H9 (cell line): ENCODE data around the gene SIGLEC11. TPM values are rescaled to one million over a fixed set of nuclear protein-coding genes. Genes with fewer than 3 reads are reported as not detected.

Source experiments
- DNase-seq: peaks from one replicate; pipeline ENCODE4 v3.0.0-alpha.2; 2017
- H2AFZ ChIP-seq: one replicate; pipeline ENCODE4 v1.6.1; 2013; ENCODE audit warnings: mild to moderate bottlenecking, low read length, control low read depth, moderate library complexity
- H2AK5ac ChIP-seq: 2 replicates; pipeline ENCODE4 v1.6.1; 2013; ENCODE audit warnings: low read length, control low read depth, mixed read lengths; ENCODE audit not compliant: insufficient read length
- H2BK120ac ChIP-seq: one replicate; pipeline ENCODE4 v1.6.1; 2013; ENCODE audit warnings: low read depth, mild to moderate bottlenecking, low read length, control low read depth, inconsistent platforms; ENCODE audit not compliant: poor library complexity, severe bottlenecking
- H2BK12ac ChIP-seq: 2 replicates; pipeline ENCODE4 v1.6.1; 2013; ENCODE audit warnings: low read length, control low read depth, mixed read lengths, low read depth; ENCODE audit not compliant: insufficient read length
- H2BK15ac ChIP-seq: 2 replicates; pipeline ENCODE4 v1.6.1; 2013; ENCODE audit warnings: low read depth, low read length, control low read depth
- H2BK20ac ChIP-seq: one replicate; pipeline ENCODE4 v1.6.1; 2013; ENCODE audit warnings: low read depth, mild to moderate bottlenecking, low read length, control low read depth, inconsistent platforms; ENCODE audit not compliant: poor library complexity, severe bottlenecking
- H2BK5ac ChIP-seq: 2 replicates; pipeline ENCODE4 v1.6.1; 2013; ENCODE audit warnings: low read length, control low read depth, mixed read lengths; ENCODE audit not compliant: insufficient read length
- H3K14ac ChIP-seq: 2 replicates; pipeline ENCODE4 v1.6.1; 2013; ENCODE audit warnings: low read length, control low read depth; ENCODE audit not compliant: insufficient read depth
- H3K18ac ChIP-seq: 2 replicates; pipeline ENCODE4 v1.6.1; 2013; ENCODE audit warnings: low read depth, mild to moderate bottlenecking, mixed read lengths, low read length, control low read depth; ENCODE audit not compliant: insufficient read length
- H3K23ac ChIP-seq: 2 replicates; pipeline ENCODE4 v1.6.1; 2013; ENCODE audit warnings: low read length, control low read depth, mixed read lengths, low read depth; ENCODE audit not compliant: insufficient read length
- H3K23me2 ChIP-seq: 2 replicates; pipeline ENCODE4 v1.6.1; 2013; ENCODE audit warnings: low read depth, mild to moderate bottlenecking, mixed read lengths, low read length, control low read depth; ENCODE audit not compliant: insufficient read length, poor library complexity, severe bottlenecking
- H3K27ac ChIP-seq: 2 replicates; pipeline ENCODE4 v1.5.1; 2013; ENCODE audit warnings: low read length, control low read depth, mixed read lengths, low read depth; ENCODE audit not compliant: insufficient read length
- H3K27me3 ChIP-seq: 2 replicates; pipeline ENCODE4 v1.6.1; 2013; ENCODE audit warnings: low read length, control low read depth, inconsistent platforms; ENCODE audit not compliant: insufficient read depth
- H3K4ac ChIP-seq: 2 replicates; pipeline ENCODE4 v1.6.1; 2013; ENCODE audit warnings: low read depth, mild to moderate bottlenecking, control low read depth, inconsistent platforms, low read length, moderate library complexity
- H3K4me1 ChIP-seq: 2 replicates; pipeline ENCODE4 v1.6.1; 2013; ENCODE audit warnings: low read length, control low read depth, inconsistent platforms; ENCODE audit not compliant: insufficient read depth
- H3K4me2 ChIP-seq: 2 replicates; pipeline ENCODE4 v1.6.1; 2013; ENCODE audit warnings: low read length, control low read depth, mixed read lengths; ENCODE audit not compliant: insufficient read length, insufficient read depth
- H3K56ac ChIP-seq: 2 replicates; pipeline ENCODE4 v1.6.1; 2013; ENCODE audit warnings: low read depth, mild to moderate bottlenecking, mixed read lengths, low read length, control low read depth; ENCODE audit not compliant: insufficient read length
- H3K79me1 ChIP-seq: 2 replicates; pipeline ENCODE4 v1.6.1; 2013; ENCODE audit warnings: low read depth, mild to moderate bottlenecking, moderate library complexity, low read length, control low read depth, inconsistent platforms; ENCODE audit not compliant: insufficient read depth, poor library complexity, severe bottlenecking
- H3K79me2 ChIP-seq: 2 replicates; pipeline ENCODE4 v1.6.1; 2013; ENCODE audit warnings: low read length, control low read depth, inconsistent platforms; ENCODE audit not compliant: insufficient read depth
- H3K9ac ChIP-seq: 2 replicates; pipeline ENCODE4 v1.6.1; 2013; ENCODE audit warnings: low read length, control low read depth, mixed read lengths; ENCODE audit not compliant: insufficient read length; ENCODE audit errors: extremely low read depth
- H3K9me3 ChIP-seq: one replicate; pipeline ENCODE4 v1.6.1; 2013; ENCODE audit warnings: low read depth, low read length, inconsistent platforms; ENCODE audit not compliant: control insufficient read depth
- H3T11ph ChIP-seq: one replicate; pipeline ENCODE4 v1.6.1; 2013; ENCODE audit warnings: mild to moderate bottlenecking, low read length, control low read depth, inconsistent platforms
- H4K20me1 ChIP-seq: one replicate; pipeline ENCODE4 v1.6.1; 2013; ENCODE audit not compliant: control insufficient read depth, insufficient read length, insufficient read depth
- H4K5ac ChIP-seq: 2 replicates; pipeline ENCODE4 v1.6.1; 2013; ENCODE audit warnings: low read depth, mild to moderate bottlenecking, mixed read lengths, low read length, control low read depth; ENCODE audit not compliant: insufficient read length
- H4K8ac ChIP-seq: replicated peaks from 2 replicates; pipeline ENCODE4 v1.6.1; 2013; ENCODE audit warnings: low read length, control low read depth, mixed read lengths, low read depth; ENCODE audit not compliant: insufficient read length
- H4K91ac ChIP-seq: 2 replicates; pipeline ENCODE4 v1.6.1; 2013; ENCODE audit warnings: low read depth, mild to moderate bottlenecking, moderate library complexity, mixed read lengths, low read length, control low read depth; ENCODE audit not compliant: insufficient read length
- H3K27ac Mint-ChIP-seq, 3 experiments: 2 replicates in 2 of 3; 3 replicates in 1 of 3; pipeline ENCODE4 v1.8.0; 2020 to 2021; ENCODE audit warnings: mixed read lengths in 3 of 3, mild to moderate bottlenecking in 1 of 3, moderate library complexity in 1 of 3
- H3K27me3 Mint-ChIP-seq: 2 replicates; pipeline ENCODE4 v1.8.0; 2021; ENCODE audit warnings: low read depth, mild to moderate bottlenecking, moderate library complexity, mixed read lengths
- H3K36me3 Mint-ChIP-seq, 3 experiments: 2 replicates in 2 of 3; 3 replicates in 1 of 3; pipeline ENCODE4 v1.8.0; 2020 to 2021; ENCODE audit warnings: low read depth in 3 of 3, mixed read lengths in 3 of 3; ENCODE audit not compliant: insufficient read depth in 1 of 3
- H3K4me1 Mint-ChIP-seq, 2 experiments: 2 replicates each; pipeline ENCODE4 v1.8.0; 2020; ENCODE audit warnings: mixed read lengths in 2 of 2
- H3K4me3 Mint-ChIP-seq, 2 experiments: 2 replicates in 1 of 2; 3 replicates in 1 of 2; pipeline ENCODE4 v1.8.0; 2020 to 2021; ENCODE audit warnings: mild to moderate bottlenecking in 2 of 2, mixed read lengths in 2 of 2, moderate library complexity in 1 of 2
- H3K9me3 Mint-ChIP-seq, 2 experiments: 2 replicates in 1 of 2; 3 replicates in 1 of 2; pipeline ENCODE4 v1.8.0; 2020; ENCODE audit warnings: mild to moderate bottlenecking in 2 of 2, mixed read lengths in 2 of 2, moderate library complexity in 1 of 2
- CTCF ChIP-seq: fragments of 200-600 bp; sonication (generic); conservative IDR thresholded peaks from 3 replicates; pipeline ENCODE4 v1.8.0; 2021; ENCODE audit warnings: antibody characterized with exemption, mild to moderate bottlenecking
- WGBS: extraction: QIAGEN DNeasy Blood & Tissue Kit; methylation state at CpG from one replicate; pipeline ENCODE4 v1.1.7; 2013; ENCODE audit warnings: missing lambda C conversion rate, low lambda C conversion rate, mixed read lengths; ENCODE audit not compliant: insufficient read length; ENCODE audit errors: extremely low coverage; 5-methylcytosine and 5-hydroxymethylcytosine counted together
- total RNA-seq: library from RNA; stranded (reverse); gene quantifications from 2 replicates; pipeline ENCODE4 v1.2.1, GENCODE V29; 2021

The SIGLEC11 gene
- total RNA-seq, 1 experiment from 2014 or later, result not detected

GRCh38 chr19:49950956-49951526 lies 9.9 kb downstream of the SIGLEC11 start:
- H3K9me3 Mint-ChIP-seq, result no peaks in the 10 kb centered on the region; a peak in 3 of 5 replicates
- no peak for DNase-seq
- Histone ChIP-seq H3K27me3 (no peaks in the 10 kb centered on the region), H3K23ac (no peak overlapping the region), H4K5ac (no peak overlapping the region), H3T11ph (no peak overlapping the region), H2BK120ac (no peak overlapping the region), H3K14ac (no peak overlapping the region), H3K9ac (no peak overlapping the region), H3K18ac (no peak overlapping the region), H3K4ac (no peak overlapping the region), H2BK20ac (no peak overlapping the region), H2BK5ac (no peak overlapping the region), H2AFZ (no peak overlapping the region), H4K91ac (no peak overlapping the region), H3K79me1 (no peaks in the 10 kb centered on the region), H3K79me2 (no peaks in the 10 kb centered on the region), H3K56ac (no peak overlapping the region), H4K8ac (no peak overlapping the region), H3K23me2 (no peaks in the 10 kb centered on the region), H2AK5ac (no peak overlapping the region), H3K4me2 (no peak overlapping the region), H2BK15ac (no peak overlapping the region), H3K27ac (no peak overlapping the region), H3K9me3 (no peaks in the 10 kb centered on the region), H3K4me1 (0 out of 2 replicates have a peak, but pooled peaks cover 3% of the 10 kb centered on the region), H2BK12ac (no peak overlapping the region), H4K20me1 (no peaks in the 10 kb centered on the region)
- peaks cover 5% of the 10 kb centered on the region for H3K27me3 Mint-ChIP-seq
- no CpG with 5 or more reads among the region's 13 CpGs for WGBS
- H3K4me3 Mint-ChIP-seq, result no peak overlapping the region
- no peaks in the 10 kb centered on the region for H3K36me3 Mint-ChIP-seq
- TF ChIP-seq CTCF, result no peak
- H3K4me1 Mint-ChIP-seq, result peaks cover 15 to 24% of the 10 kb centered on the region in 2 experiments
- H3K27ac Mint-ChIP-seq, result no peak overlapping the region
